Heart right ventricle (tissue), 16 donors: Measurements from ENCODE around the gene RAB11FIP3. TPM values are rescaled to one million over a fixed set of nuclear protein-coding genes. Genes with fewer than 3 reads are reported as not detected.

Experiments
- ATAC-seq, 8 donors: fragments of 200-7000 bp; cut with Tn5 transposase; one replicate each; pipeline ENCODE4 v1.9.1; 2020; ENCODE audit warnings: mild to moderate bottlenecking in 8 of 8, moderate library complexity in 8 of 8, moderate number of reproducible peaks in 1 of 8
- DNase-seq, 2 donors: peaks; one replicate each; pipeline ENCODE4 v3.0.0-alpha.2; 2020
- H3K27ac ChIP-seq, 10 donors: fragments of 200-600 bp; sonication (generic) in 2 of 10; one replicate each; pipeline versions ENCODE4 v1.5.0 to v1.8.0; 2020 to 2022; ENCODE audit warnings: mild to moderate bottlenecking in 3 of 10
- H3K27me3 ChIP-seq, 7 donors: fragments of 200-600 bp; one replicate each; pipeline ENCODE4 v1.8.0; 2021 to 2022; ENCODE audit warnings: mild to moderate bottlenecking in 2 of 7
- H3K36me3 ChIP-seq, 9 donors: fragments of 200-600 bp; sonication (generic) in 1 of 9; one replicate each; pipeline versions ENCODE4 v1.5.0 to v1.8.0; 2020 to 2022; ENCODE audit warnings: mild to moderate bottlenecking in 2 of 9
- H3K4me1 ChIP-seq, 9 donors: fragments of 200-600 bp; sonication (generic) in 1 of 9; one replicate each; pipeline versions ENCODE4 v1.5.0 to v1.8.0; 2020 to 2022; ENCODE audit warnings: mild to moderate bottlenecking in 4 of 9
- H3K4me3 ChIP-seq, 10 donors: fragments of 200-600 bp; sonication (generic) in 2 of 10; one replicate each; pipeline versions ENCODE4 v1.5.0 to v1.8.0; 2020 to 2022; ENCODE audit warnings: mild to moderate bottlenecking in 7 of 10, moderate library complexity in 2 of 10
- H3K9me3 ChIP-seq, 11 donors: fragments of 200-600 bp in 10 of 11; sonication (generic) in 2 of 11; one replicate each; pipeline versions ENCODE4 v1.5.0 to v1.8.0; 2013 to 2022; ENCODE audit warnings: mild to moderate bottlenecking in 2 of 11, control low read depth in 1 of 11, moderate library complexity in 1 of 11
- CTCF ChIP-seq, 9 donors: fragments of 200-600 bp; sonication (generic) in 2 of 9; IDR thresholded peaks; one replicate each; pipeline versions ENCODE4 v1.5.0 to v1.8.0; 2021 to 2022; ENCODE audit warnings: antibody characterized with exemption in 9 of 9, mild to moderate bottlenecking in 5 of 9, moderate library complexity in 1 of 9
- WGBS, 2 donors: extraction: QIAGEN DNeasy Blood & Tissue Kit; methylation state at CpG; one replicate each; pipeline ENCODE4 v1.1.7; 2013; ENCODE audit warnings: inconsistent platforms in 1 of 2; 5-methylcytosine and 5-hydroxymethylcytosine counted together
- intact Hi-C, 10 donors: fragments of 100-400 bp; cut with DNase I; formaldehyde crosslinking; loops; one replicate each; pipeline versions ENCODE4 v1.11.1 to v1.14.2; 2022
- polyA plus RNA-seq, 2 donors: library from polyadenylated mRNA; stranded (reverse); fragments of 200-250 nt; gene quantifications; one replicate each; pipeline ENCODE4 v1.2.3, GENCODE V29; 2013
- total RNA-seq, 10 donors: library from RNA; stranded (reverse); fragmentation: NEBNext Ultra II Directional in 3 of 10; extraction: Animal tissue kit (Norgen Biotek cat#: 25700) in 3 of 10; gene quantifications; one replicate each; pipeline versions ENCODE4 v1.2.1 to v1.2.4, GENCODE V29; 2021 to 2023
- donor health status: Arrhythmogenic right ventricular cardiomyopathy.
- donor health status: ischemic (EF 13 %, LVEDD 7.1; RV severe dilation, severe dysfunction).
- donor health status: healthy with polysubstance abuse.
- donor health status: DM: no; HTN: yes; CAD: no.
- donor health status: DM: no; HTN: no; CAD: no.
- donor health status: ischemic (EF 25% LVEDD 6.9; RV normal size, moderate dysfunction).
- donor health status: ischemic (EF 25% LVEDD 5.7; RV mildly dilated, moderate dysfunction).
- donor health status: healthy.
- donor health status: DM: yes; HTN: yes; CAD: no.
- donor health status: Ischemic cardiomyopathy.
- donor health status: ischemic (EF 35%, LVEDD 5.7; RV mildly dilated, moderate dysfunction).
- donor health status: nonischemic (EF 11% LVEDD 7.7; RV severe dilation, severe dysfunction).
- donor health status: DM: yes; HTN: yes; CAD: no.
- donor health status: PGD.
- donor health status: ischemic (EF 29% LVEDD 5.4; RV normal size, mild dysfunction).
- donor health status: nonischemic (EF 23%, LVEDD 6.1; RV moderate dilation, normal function).

The RAB11FIP3 gene
- total and polyA plus RNA-seq, 12 donors = 16.6 to 40.3 (median 29.1) TPM

- intact Hi-C loops = no loop called here
- Histone ChIP-seq H3K36me3 (no peaks in the 10 kb centered on the region), H3K9me3 (peaks cover 0 to 5% (median 0%) of the 10 kb centered on the region in 11 donors), H3K4me3 (no peak overlapping the region), H3K4me1 (peaks cover 0 to 24% (median 13%) of the 10 kb centered on the region in 9 donors), H3K27me3 (no peaks in the 10 kb centered on the region), H3K27ac (no peak overlapping the region)
- DNase-seq = no peak
- TF ChIP-seq CTCF (IDR thresholded peaks at IDR 0.05) = no peak
- WGBS, 2 donors = 83% methylated on average over 10 of the region's 10 CpGs
- ATAC-seq = peak in 4 of 8 donors; percentile 12 to 48 (median 26)
Measured at GRCh38 chr16:389352-389751, 36.1 kb upstream of the RAB11FIP3 start.

GRCh38 chr16:391885-392335 is 33.5 kb upstream of the RAB11FIP3 start:
- peak in 7 of 8 donors; percentile 20 to 69 (median 50) for ATAC-seq
- Histone ChIP-seq H3K9me3 (peaks cover 0 to 5% (median 0%) of the 10 kb centered on the region in 11 donors), H3K36me3 (no peaks in the 10 kb centered on the region), H3K27me3 (no peaks in the 10 kb centered on the region), H3K4me1 (peaks cover 0 to 26% (median 18%) of the 10 kb centered on the region in 9 donors), H3K27ac (no peak overlapping the region), H3K4me3 (no peak overlapping the region)
- DNase-seq = no peak
- 71 to 76% methylated on average over 7 of the region's 7 CpGs for whole genome bisulfite sequencing, 2 donors
- peak; percentile 36 to 72 (median 66) for TF ChIP-seq CTCF (IDR thresholded peaks at IDR 0.05)
- intact Hi-C loops = loop anchor here in 1 of 10 donors (10.0 kb wide), 1 partner anchor 93 kb away; no protein-coding TSS in a partner anchor

- H3K36me3 ChIP-seq = no peaks in the 10 kb centered on the region
- TF ChIP-seq CTCF (IDR thresholded peaks at IDR 0.05) = peak in 1 of 9 donors; percentile 33
- H3K9me3 ChIP-seq = peaks cover 0 to 5% (median 0%) of the 10 kb centered on the region in 11 donors
- H3K27ac ChIP-seq = no peak overlapping the region
- H3K27me3 ChIP-seq = no peaks in the 10 kb centered on the region
- intact Hi-C loops = loop anchor here in 1 of 10 donors (10.0 kb wide), 1 partner anchor 92 kb away; no protein-coding TSS in a partner anchor
- ATAC-seq (no peak), DNase-seq (no peak)
- peaks cover 0 to 26% (median 18%) of the 10 kb centered on the region in 9 donors for H3K4me1 ChIP-seq
- 89 to 94% methylated on average over 7 of the region's 7 CpGs for WGBS, 2 donors
- no peak overlapping the region for H3K4me3 ChIP-seq
Measured at GRCh38 chr16:392450-393030, 32.9 kb upstream of the RAB11FIP3 start.

- Histone ChIP-seq H3K4me3 (peak overlapping the region in 8 of 10 donors; percentile 54 to 72 (median 64)), H3K27ac (peak overlapping the region in 8 of 10 donors; percentile 51 to 91 (median 78)), H3K9me3 (peaks cover 0 to 5% (median 0%) of the 10 kb centered on the region in 11 donors), H3K36me3 (peaks cover 0 to 14% (median 0%) of the 10 kb centered on the region in 9 donors), H3K27me3 (no peaks in the 10 kb centered on the region), H3K4me1 (peaks cover 2 to 34% (median 22%) of the 10 kb centered on the region in 9 donors)
- WGBS, 2 donors = 34 to 35% methylated on average over 3 of the region's 3 CpGs
- no peak for TF ChIP-seq CTCF (IDR thresholded peaks at IDR 0.05)
- no peak for DNase-seq
- intact Hi-C loops = loop anchor here in 2 of 10 donors (1.0 to 10.0 kb wide), 2 partner anchors 34 to 89 kb away; no protein-coding TSS in a partner anchor
- no peak for ATAC-seq
Measured at GRCh38 chr16:396199-396598, 29.2 kb upstream of the RAB11FIP3 start.
